GM23338 (cell line): Measurements from ENCODE around the gene STAT5B.
"Not testable (repeated sequence)": the region's sequence is repeated elsewhere in the genome, so short reads cannot be mapped to it uniquely, and the experiment has no call there.

ENCODE experiments used
- CREB1 ChIP-seq: fragments of 250-450 bp; sonication (Bioruptor Pico); IDR thresholded peaks from 2 replicates; pipeline ENCODE4 v1.5.0; 2020; ENCODE audit warnings: low read depth, mild to moderate bottlenecking, moderate library complexity
- EZH2 ChIP-seq: fragments of 200-600 bp; sonication (generic); IDR thresholded peaks from one replicate; pipeline ENCODE4 v1.8.0; 2017; ENCODE audit warnings: antibody characterized with exemption, mild to moderate bottlenecking, low read depth; ENCODE audit not compliant: unreplicated experiment
- EZH2phosphoT487 ChIP-seq: fragments of 200-600 bp; sonication (generic); IDR thresholded peaks from one replicate; pipeline ENCODE4 v1.8.1; 2018; ENCODE audit warnings: antibody characterized with exemption; ENCODE audit not compliant: unreplicated experiment
- JUNB ChIP-seq: IDR thresholded peaks from one replicate; pipeline ENCODE4 v1.6.1; 2016; ENCODE audit warnings: antibody characterized with exemption; ENCODE audit not compliant: unreplicated experiment
- NANOG ChIP-seq: IDR thresholded peaks from 2 replicates; pipeline ENCODE4 v1.6.1; 2016; ENCODE audit warnings: antibody characterized with exemption, borderline replicate concordance
- POLR2AphosphoS5 ChIP-seq: IDR thresholded peaks from 2 replicates; pipeline ENCODE4 v1.6.1; 2016; ENCODE audit warnings: antibody characterized with exemption, low read depth
- STAT1 ChIP-seq: IDR thresholded peaks from one replicate; pipeline ENCODE4 v1.6.1; 2016; ENCODE audit warnings: antibody characterized with exemption; ENCODE audit not compliant: unreplicated experiment
- ZNF331 ChIP-seq: fragments of 250-450 bp; sonication (Bioruptor Pico); IDR thresholded peaks from 2 replicates; pipeline ENCODE4 v1.5.0; 2020; ENCODE audit warnings: low read depth, mild to moderate bottlenecking, moderate library complexity
- TF ChIP-seq, protein P1 (sequence below), 2 experiments: fragments of 200-600 bp in 1 of 2; sonication (generic) in 1 of 2; conservative IDR thresholded peaks; 2 replicates each; pipeline versions ENCODE4 v1.5.1 to v1.6.1; 2016 to 2017; ENCODE audit warnings: antibody characterized with exemption in 2 of 2, low read depth in 2 of 2, mild to moderate bottlenecking in 2 of 2, moderate library complexity in 1 of 2
- TF ChIP-seq, protein P2 (sequence below): IDR thresholded peaks from one replicate; pipeline ENCODE4 v1.6.1; 2018; ENCODE audit warnings: antibody characterized with exemption; ENCODE audit not compliant: unreplicated experiment
- TF ChIP-seq, protein P3 (sequence below): IDR thresholded peaks from 2 replicates; pipeline ENCODE4 v1.6.1; 2016; ENCODE audit warnings: antibody characterized with exemption

DNA sequence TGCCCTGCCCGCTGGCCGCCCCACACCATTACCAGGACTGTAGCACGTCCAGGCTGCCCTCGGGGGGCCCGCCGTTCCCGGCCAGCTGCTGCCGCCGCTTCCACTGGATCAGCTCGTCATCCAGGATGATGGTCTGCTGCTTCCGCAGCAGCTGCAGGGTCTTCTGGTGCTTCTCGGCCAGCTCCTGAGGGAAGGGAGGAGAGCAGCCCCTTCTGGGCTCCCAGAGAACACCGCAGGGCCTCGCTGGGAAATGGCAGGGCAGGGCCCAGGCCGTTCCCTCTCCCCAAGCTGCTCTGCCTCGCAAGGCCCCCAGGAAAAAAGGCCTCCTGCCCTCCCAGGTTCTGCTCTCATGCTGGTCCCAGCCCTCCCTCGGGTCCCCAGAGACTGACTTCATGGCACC, 56.9 kb downstream of the STAT5B start:
- TF ChIP-seq, protein P1, sequence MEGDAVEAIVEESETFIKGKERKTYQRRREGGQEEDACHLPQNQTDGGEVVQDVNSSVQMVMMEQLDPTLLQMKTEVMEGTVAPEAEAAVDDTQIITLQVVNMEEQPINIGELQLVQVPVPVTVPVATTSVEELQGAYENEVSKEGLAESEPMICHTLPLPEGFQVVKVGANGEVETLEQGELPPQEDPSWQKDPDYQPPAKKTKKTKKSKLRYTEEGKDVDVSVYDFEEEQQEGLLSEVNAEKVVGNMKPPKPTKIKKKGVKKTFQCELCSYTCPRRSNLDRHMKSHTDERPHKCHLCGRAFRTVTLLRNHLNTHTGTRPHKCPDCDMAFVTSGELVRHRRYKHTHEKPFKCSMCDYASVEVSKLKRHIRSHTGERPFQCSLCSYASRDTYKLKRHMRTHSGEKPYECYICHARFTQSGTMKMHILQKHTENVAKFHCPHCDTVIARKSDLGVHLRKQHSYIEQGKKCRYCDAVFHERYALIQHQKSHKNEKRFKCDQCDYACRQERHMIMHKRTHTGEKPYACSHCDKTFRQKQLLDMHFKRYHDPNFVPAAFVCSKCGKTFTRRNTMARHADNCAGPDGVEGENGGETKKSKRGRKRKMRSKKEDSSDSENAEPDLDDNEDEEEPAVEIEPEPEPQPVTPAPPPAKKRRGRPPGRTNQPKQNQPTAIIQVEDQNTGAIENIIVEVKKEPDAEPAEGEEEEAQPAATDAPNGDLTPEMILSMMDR (conservative IDR thresholded peaks at IDR 0.05; ENCODE audit: low read depth in 2 of 2) = not testable (repeated sequence)
- not testable (repeated sequence) for TF ChIP-seq EZH2; POLR2AphosphoS5; ZNF331 (CRISPR knock-in tag); EZH2phosphoT487; JUNB; CREB1; STAT1; NANOG
- TF ChIP-seq, protein P2, sequence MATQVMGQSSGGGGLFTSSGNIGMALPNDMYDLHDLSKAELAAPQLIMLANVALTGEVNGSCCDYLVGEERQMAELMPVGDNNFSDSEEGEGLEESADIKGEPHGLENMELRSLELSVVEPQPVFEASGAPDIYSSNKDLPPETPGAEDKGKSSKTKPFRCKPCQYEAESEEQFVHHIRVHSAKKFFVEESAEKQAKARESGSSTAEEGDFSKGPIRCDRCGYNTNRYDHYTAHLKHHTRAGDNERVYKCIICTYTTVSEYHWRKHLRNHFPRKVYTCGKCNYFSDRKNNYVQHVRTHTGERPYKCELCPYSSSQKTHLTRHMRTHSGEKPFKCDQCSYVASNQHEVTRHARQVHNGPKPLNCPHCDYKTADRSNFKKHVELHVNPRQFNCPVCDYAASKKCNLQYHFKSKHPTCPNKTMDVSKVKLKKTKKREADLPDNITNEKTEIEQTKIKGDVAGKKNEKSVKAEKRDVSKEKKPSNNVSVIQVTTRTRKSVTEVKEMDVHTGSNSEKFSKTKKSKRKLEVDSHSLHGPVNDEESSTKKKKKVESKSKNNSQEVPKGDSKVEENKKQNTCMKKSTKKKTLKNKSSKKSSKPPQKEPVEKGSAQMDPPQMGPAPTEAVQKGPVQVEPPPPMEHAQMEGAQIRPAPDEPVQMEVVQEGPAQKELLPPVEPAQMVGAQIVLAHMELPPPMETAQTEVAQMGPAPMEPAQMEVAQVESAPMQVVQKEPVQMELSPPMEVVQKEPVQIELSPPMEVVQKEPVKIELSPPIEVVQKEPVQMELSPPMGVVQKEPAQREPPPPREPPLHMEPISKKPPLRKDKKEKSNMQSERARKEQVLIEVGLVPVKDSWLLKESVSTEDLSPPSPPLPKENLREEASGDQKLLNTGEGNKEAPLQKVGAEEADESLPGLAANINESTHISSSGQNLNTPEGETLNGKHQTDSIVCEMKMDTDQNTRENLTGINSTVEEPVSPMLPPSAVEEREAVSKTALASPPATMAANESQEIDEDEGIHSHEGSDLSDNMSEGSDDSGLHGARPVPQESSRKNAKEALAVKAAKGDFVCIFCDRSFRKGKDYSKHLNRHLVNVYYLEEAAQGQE = not testable (repeated sequence)
- TF ChIP-seq, protein P3, sequence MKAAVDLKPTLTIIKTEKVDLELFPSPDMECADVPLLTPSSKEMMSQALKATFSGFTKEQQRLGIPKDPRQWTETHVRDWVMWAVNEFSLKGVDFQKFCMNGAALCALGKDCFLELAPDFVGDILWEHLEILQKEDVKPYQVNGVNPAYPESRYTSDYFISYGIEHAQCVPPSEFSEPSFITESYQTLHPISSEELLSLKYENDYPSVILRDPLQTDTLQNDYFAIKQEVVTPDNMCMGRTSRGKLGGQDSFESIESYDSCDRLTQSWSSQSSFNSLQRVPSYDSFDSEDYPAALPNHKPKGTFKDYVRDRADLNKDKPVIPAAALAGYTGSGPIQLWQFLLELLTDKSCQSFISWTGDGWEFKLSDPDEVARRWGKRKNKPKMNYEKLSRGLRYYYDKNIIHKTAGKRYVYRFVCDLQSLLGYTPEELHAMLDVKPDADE = not testable (repeated sequence)
